ENCODE results near the gene RAB6B.

GRCh38 chr3:133901083-133901482, 5.4 kb upstream of the RAB6B start:
- TF ChIP-seq CTCF (IDR thresholded peaks at IDR 0.05; ENCODE audit: low read depth, low read length) = peak; percentile 69
- no peak for TF ChIP-seq POLR2A (IDR thresholded peaks at IDR 0.05; ENCODE audit: extremely low read depth, insufficient read length)

Data from NB4 (cell line).